Upper lobe of left lung (tissue), 6 donors: ENCODE measurements around the gene ARHGEF17. TPM values are rescaled to one million over a fixed set of nuclear protein-coding genes. Genes with fewer than 3 reads are reported as not detected.

Experiments
- ATAC-seq, 2 donors: fragments of 200-7000 bp; cut with Tn5 transposase; one replicate each; pipeline ENCODE4 v1.9.1; 2022; ENCODE audit warnings: mild to moderate bottlenecking in 2 of 2, moderate library complexity in 2 of 2; ENCODE audit not compliant: low FRiP score in 2 of 2
- DNase-seq, 2 donors: peaks; one replicate each; pipeline ENCODE4 v3.0.0-alpha.2; 2019 to 2020
- H3K27ac ChIP-seq, 4 donors: fragments of 200-600 bp; sonication (generic); one replicate each; pipeline ENCODE4 v1.5.1; 2016 to 2019
- H3K27me3 ChIP-seq, 4 donors: fragments of 200-600 bp; sonication (generic); one replicate each; pipeline ENCODE4 v1.5.1; 2017 to 2019
- H3K36me3 ChIP-seq, 4 donors: fragments of 200-600 bp; sonication (generic); one replicate each; pipeline ENCODE4 v1.5.1; 2016 to 2019
- H3K4me1 ChIP-seq, 4 donors: fragments of 200-600 bp; sonication (generic); one replicate each; pipeline ENCODE4 v1.5.1; 2018 to 2019
- H3K4me3 ChIP-seq, 4 donors: fragments of 200-600 bp; sonication (generic); one replicate each; pipeline ENCODE4 v1.5.1; 2017 to 2019; ENCODE audit warnings: mild to moderate bottlenecking in 2 of 4, moderate library complexity in 1 of 4
- H3K9me3 ChIP-seq, 4 donors: fragments of 200-600 bp; sonication (generic); one replicate each; pipeline ENCODE4 v1.5.1; 2018 to 2019
- CTCF ChIP-seq, 6 experiments: fragments of 450-650 bp in 4 of 6; fragments of 200-600 bp in 2 of 6; sonication (generic) in 2 of 6; IDR thresholded peaks; one replicate each; pipeline ENCODE4 v1.5.1; 2016 to 2019; ENCODE audit warnings: antibody characterized with exemption in 6 of 6
- EP300 ChIP-seq, 4 donors: sonication (generic); formaldehyde crosslinking; IDR thresholded peaks; one replicate each; pipeline ENCODE4 v1.5.1; 2017; ENCODE audit warnings: antibody characterized with exemption in 4 of 4, control low read depth in 2 of 4
- POLR2A ChIP-seq, 4 donors: fragments of 450-650 bp; IDR thresholded peaks; one replicate each; pipeline ENCODE4 v1.5.1; 2016 to 2017; ENCODE audit warnings: antibody characterized with exemption in 4 of 4, mild to moderate bottlenecking in 2 of 4
- POLR2AphosphoS5 ChIP-seq, 2 donors: sonication (generic); formaldehyde crosslinking; IDR thresholded peaks; one replicate each; pipeline ENCODE4 v1.5.1; 2017; ENCODE audit warnings: antibody characterized with exemption in 2 of 2
- WGBS, 2 donors: methylation state at CpG; one replicate each; pipeline ENCODE4 v1.1.5; 2017 to 2018; 5-methylcytosine and 5-hydroxymethylcytosine counted together
- total RNA-seq, 6 donors: library from RNA; depleted of rRNA in 4 of 6; stranded (reverse); fragments of >200 nt in 4 of 6; gene quantifications; one replicate each; pipeline versions ENCODE4 v1.1.0 to v1.2.1, GENCODE V29; 2016 to 2021
- donor health status: DM: no; HTN: no; CAD: no; lungs with moderate emphysema.
- donor health status: DM: no; HTN: yes; CAD: no; lungs with severe emphysema.

The ARHGEF17 gene
- total RNA-seq, 6 donors from 2014 or later, result 48.1 to 140 (median 65.1) TPM

- Histone ChIP-seq H3K4me1 (no peaks in the 10 kb centered on the region), H3K27ac (no peak overlapping the region), H3K4me3 (no peak overlapping the region), H3K27me3 (no peaks in the 10 kb centered on the region), H3K9me3 (no peaks in the 10 kb centered on the region), H3K36me3 (no peaks in the 10 kb centered on the region)
- 93 to 95% methylated on average over 16 to 18 of the region's 18 CpGs for WGBS, 2 donors
- DNase-seq, result peak in 1 of 2 donors; percentile 83
- no peak for ATAC-seq
- TF ChIP-seq POLR2A (IDR thresholded peaks at IDR 0.05) (no peak), EP300 (IDR thresholded peaks at IDR 0.05) (no peak), POLR2AphosphoS5 (IDR thresholded peaks at IDR 0.05) (no peak), CTCF (IDR thresholded peaks at IDR 0.05) (no peak)
Measured at GRCh38 chr11:73297231-73297590, 10.9 kb upstream of the ARHGEF17 start.

DNA sequence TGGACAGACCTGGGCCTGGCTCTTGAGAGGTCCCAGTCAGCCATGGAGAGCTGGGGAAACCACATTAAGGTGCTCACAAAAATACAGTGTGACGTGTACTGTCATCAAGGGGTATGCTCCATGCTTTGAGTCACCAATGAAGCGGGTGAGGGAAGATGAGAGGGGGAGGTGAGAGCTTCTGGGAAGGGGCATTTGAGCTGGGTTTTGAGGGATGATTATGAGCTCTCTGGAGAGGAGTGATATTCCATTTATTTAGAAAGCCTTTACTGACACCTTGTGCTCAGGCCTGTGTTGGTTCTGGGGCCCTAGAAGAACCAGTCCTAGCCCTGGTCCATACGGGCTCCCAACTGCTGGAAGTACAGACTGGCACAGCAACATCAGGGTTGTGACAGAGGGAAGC is 10.4 kb upstream of the ARHGEF17 start:
- TF ChIP-seq POLR2AphosphoS5 (IDR thresholded peaks at IDR 0.05) (no peak), CTCF (IDR thresholded peaks at IDR 0.05) (no peak), EP300 (IDR thresholded peaks at IDR 0.05) (no peak), POLR2A (IDR thresholded peaks at IDR 0.05) (no peak)
- DNase-seq, result no peak
- Histone ChIP-seq H3K27me3 (no peaks in the 10 kb centered on the region), H3K4me1 (no peaks in the 10 kb centered on the region), H3K36me3 (no peaks in the 10 kb centered on the region), H3K9me3 (no peaks in the 10 kb centered on the region), H3K4me3 (no peak overlapping the region), H3K27ac (no peak overlapping the region)
- 91 to 100% methylated on average over 3 of the region's 3 CpGs for WGBS, 2 donors
- no peak for ATAC-seq

GRCh38 chr11:73298233-73298632 is 9.8 kb upstream of the ARHGEF17 start:
- H3K4me1 ChIP-seq, result no peaks in the 10 kb centered on the region
- H3K27ac ChIP-seq, result no peak overlapping the region
- no peaks in the 10 kb centered on the region for H3K27me3 ChIP-seq
- no peaks in the 10 kb centered on the region for H3K9me3 ChIP-seq
- no peak for TF ChIP-seq POLR2A (IDR thresholded peaks at IDR 0.05)
- no peak for TF ChIP-seq EP300 (IDR thresholded peaks at IDR 0.05)
- no peak for TF ChIP-seq CTCF (IDR thresholded peaks at IDR 0.05)
- TF ChIP-seq POLR2AphosphoS5 (IDR thresholded peaks at IDR 0.05), result no peak
- ATAC-seq (no peak), DNase-seq (no peak)
- H3K36me3 ChIP-seq, result no peaks in the 10 kb centered on the region
- no peak overlapping the region for H3K4me3 ChIP-seq
- 79 to 81% methylated on average over 5 of the region's 5 CpGs for WGBS, 2 donors

- Histone ChIP-seq H3K4me3 (no peak overlapping the region), H3K27me3 (no peaks in the 10 kb centered on the region), H3K4me1 (no peaks in the 10 kb centered on the region), H3K27ac (no peak overlapping the region), H3K9me3 (no peaks in the 10 kb centered on the region), H3K36me3 (no peaks in the 10 kb centered on the region)
- TF ChIP-seq EP300 (IDR thresholded peaks at IDR 0.05) (no peak), POLR2AphosphoS5 (IDR thresholded peaks at IDR 0.05) (no peak), POLR2A (IDR thresholded peaks at IDR 0.05) (no peak), CTCF (IDR thresholded peaks at IDR 0.05) (no peak)
- ATAC-seq, result no peak
- 85 to 88% methylated on average over 9 to 10 of the region's 10 CpGs for WGBS, 2 donors
- DNase-seq, result no peak
Measured at GRCh38 chr11:73299751-73300150, 8.3 kb upstream of the ARHGEF17 start.

GRCh38 chr11:73306069-73306841 is 1.8 kb upstream of the ARHGEF17 start:
- Histone ChIP-seq H3K36me3 (peaks cover 0 to 5% (median 0%) of the 10 kb centered on the region in 4 donors), H3K27me3 (no peaks in the 10 kb centered on the region), H3K9me3 (no peaks in the 10 kb centered on the region), H3K4me3 (no peak overlapping the region), H3K4me1 (peaks cover 20 to 44% (median 30%) of the 10 kb centered on the region in 4 donors), H3K27ac (peak overlapping the region in 2 of 4 donors; percentile 96 to 99)
- DNase-seq (no peak), ATAC-seq (no peak)
- 69 to 74% methylated on average over 7 of the region's 7 CpGs for WGBS, 2 donors
- TF ChIP-seq CTCF (IDR thresholded peaks at IDR 0.05), result no peak
- TF ChIP-seq EP300 (IDR thresholded peaks at IDR 0.05), result no peak
- TF ChIP-seq POLR2AphosphoS5 (IDR thresholded peaks at IDR 0.05), result no peak
- no peak for TF ChIP-seq POLR2A (IDR thresholded peaks at IDR 0.05)
